Ureter (tissue), 1 donor: ENCODE measurements around the gene MAB21L3. TPM values are rescaled to one million over a fixed set of nuclear protein-coding genes. Genes with fewer than 3 reads are reported as not detected.

Experiments used
- DNase-seq: peaks from one replicate; pipeline ENCODE4 v3.0.0-alpha.2; 2020; ENCODE audit warnings: low spot score
- total RNA-seq: library from RNA; stranded (reverse); gene quantifications from one replicate; pipeline ENCODE4 v1.2.4, GENCODE V29; 2023
- donor health status: DM: yes; HTN: yes; CAD: no.

The MAB21L3 gene
- total RNA-seq, 1 donor from 2014 or later = 3.6 TPM

DNA sequence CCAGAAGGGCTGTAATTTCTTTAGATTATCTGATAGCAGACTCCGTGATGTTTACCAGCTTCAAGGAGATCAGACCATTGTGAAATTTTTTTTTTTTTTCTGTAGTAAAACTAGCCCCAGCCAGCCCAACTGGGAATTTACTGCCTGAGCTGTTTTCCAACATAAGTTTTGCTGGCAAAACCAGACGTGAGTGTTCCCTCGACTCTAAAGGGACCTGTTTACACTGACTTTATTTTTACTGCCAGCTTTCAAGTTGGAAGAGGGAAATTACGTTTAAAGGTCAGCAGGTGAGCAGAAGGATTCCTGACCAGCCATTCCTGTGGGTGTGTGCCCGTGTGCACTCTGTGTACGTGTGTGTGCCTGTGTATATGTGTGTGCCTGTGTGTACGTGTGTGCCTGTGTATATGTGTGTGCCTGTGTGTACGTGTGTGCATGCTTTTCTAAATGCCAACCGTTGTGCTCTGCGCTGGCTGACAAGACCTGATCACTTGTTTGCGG, 374 bp downstream of the MAB21L3 start:
- no peak for DNase-seq

DNA sequence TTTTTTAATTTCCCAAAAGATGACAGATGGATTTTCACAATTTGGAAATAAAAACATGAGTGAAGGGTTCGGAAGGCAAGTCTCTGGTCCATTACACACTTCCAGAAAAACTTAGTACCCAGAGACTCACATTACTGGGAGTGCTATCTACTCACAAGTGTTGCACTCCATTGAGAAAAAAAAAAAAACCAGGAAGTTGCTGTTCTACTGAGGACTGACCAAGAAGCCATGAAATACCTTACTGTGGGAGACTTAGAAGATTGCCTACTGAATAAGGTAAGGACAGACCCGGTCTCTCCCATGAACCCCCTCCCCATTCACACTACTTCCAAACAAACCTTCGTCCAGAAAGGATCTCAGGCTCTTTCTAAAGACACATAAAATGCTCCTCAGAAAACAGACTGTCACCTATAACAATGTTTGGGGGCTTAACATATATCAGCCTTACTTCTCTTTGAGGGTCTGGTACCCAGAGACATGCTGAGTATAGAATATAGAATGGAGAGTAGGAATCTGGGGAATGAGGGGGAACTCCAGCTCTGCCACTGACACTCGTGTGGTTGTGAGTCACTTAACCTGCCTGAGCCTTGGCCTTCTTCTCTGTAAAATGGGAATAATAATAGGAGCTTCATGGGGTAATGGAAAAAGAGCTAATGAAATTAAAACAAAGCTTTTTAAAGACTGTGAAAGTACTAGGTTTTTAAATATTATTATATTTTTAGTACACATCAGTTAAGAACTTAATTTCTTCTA, 1.4 kb downstream of the MAB21L3 start:
- DNase-seq = no peak

DNA sequence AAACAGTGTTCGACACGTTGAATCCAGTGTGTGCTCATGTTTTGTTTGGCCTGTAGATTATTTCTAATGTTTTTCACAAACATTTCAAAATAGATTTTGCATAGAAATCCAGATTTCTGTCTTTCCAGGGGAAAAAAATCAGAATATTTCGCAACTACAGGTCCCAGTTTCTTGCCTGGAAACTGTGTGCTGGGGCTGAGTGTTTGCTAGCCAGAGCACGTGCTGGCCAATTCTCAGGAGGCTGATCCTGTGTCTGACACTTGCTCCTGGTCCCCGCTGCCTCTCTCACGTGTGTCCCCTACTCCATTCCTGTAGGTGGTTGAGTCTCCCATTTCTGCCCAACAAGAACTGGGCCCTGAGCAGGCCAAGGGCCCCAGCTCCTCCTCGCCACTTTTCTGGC, 2.4 kb downstream of the MAB21L3 start:
- DNase-seq = no peak

DNA sequence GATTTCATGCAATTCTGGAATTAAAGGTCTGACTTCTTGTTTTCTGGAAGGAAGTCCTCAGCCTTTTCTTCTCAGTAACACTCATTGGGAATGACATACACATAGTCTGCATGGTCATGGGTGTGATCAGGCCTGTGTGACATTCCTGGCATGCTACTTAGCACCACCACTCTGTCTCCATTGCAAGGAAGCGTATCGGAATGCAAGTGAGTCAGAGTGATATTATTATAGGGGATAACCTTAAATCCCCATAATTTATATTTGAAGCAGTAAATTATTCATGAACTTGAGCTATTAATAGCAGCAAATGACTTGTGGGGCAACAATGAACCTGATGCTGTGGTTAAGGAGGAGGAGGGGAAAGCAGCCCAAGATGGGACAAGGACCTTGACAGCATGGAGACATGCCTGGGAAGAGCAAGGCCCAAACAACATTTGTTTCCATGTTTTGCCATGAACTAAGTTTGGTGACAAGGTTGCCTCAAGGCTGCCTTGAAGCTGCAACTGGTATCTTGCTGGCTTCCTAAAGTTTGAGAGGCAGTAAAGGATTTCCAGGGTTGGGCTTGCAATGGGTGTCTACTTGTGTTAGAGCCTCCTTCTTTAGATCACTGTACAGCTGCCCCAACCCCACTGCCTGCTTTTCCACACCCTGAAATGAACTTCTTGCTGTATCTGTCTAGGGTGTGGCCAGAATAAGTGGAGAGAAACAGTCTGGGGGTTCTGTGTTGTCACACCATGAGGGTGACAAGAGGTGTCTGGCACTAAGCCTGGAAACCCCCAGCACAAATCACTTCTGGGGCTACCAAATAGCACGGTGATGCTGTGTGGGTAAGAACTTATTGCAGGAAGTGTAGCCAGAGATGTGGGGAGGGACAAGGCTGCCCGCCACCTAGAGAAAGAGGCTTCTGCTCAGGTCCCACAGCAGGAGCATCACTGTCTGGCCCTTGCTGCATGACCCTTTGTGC, 4.6 kb downstream of the MAB21L3 start:
- no peak for DNase-seq

DNA sequence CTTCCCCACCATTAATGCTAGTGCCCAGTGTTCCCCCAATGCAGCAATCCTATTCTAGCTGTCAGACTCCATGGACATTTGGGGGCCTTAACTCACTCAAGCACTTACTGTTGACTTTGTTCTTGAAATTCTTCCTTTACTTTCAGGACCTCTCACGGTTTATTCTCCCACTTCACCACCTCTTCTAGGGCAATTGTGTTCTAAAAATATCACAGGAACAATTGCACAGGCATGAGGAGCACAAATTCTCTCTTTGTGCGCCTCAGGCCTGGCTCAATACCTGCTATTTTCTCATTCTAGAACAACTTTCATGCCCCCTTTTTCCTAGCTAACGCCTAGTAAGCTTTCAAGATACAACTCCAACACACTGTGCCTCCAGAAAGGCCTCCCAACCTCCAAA, 7.3 kb downstream of the MAB21L3 start:
- no peak for DNase-seq

DNA sequence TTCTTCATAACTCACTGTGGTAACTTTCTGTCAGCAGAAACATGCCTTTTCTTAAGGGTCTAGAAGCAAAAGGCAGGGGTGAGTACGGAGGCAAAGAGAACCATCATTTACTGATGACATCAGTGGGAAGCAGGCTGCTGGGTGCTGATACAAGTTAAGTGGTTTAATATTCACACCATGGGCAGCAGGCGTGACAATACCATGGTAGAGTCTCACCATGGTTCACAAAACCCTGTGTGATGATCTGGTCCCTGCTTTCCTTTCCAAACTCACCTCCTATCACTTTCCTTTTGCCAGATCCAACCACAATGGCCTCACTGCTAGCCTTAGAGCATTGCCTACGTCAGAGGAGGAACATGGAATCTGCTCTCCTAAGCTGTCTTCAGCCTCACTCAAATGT, 8.7 kb downstream of the MAB21L3 start:
- no peak for DNase-seq

DNA sequence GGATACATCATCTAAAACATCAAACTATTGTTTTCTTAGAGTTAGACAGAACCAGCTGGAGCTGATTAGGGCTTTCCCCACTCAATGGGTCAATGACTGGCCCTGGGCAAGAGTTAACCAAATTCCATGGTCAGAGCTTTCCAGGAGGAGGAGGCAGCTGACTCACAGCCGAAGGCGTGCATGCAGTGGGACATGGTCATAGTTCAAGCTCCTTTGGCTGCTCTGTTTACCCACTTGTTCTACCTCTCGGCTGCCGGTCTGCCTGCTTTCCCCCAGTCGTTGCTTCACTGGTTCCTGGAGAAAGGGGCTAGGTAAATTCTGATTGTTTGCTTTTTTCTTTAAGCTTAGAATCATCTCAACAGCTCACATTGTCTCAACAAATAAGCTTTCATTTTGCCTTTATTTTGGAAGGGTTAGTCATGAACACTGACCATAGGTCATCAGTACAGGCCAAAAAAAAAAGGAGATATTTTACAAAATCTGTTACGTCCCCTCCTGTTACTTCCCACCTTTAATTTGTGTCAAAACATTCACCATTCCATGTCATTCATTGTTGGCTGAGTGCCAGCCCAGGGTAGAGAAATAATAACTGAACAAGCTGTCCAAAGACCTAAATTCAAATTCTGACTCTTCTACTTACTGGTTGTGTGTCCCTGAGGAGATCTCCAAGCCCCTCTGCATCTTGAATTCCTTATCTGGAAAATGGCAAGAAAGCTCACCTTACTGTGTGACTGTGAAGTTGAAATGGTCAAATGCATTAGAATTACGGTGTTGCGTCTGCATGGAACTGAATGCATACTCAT, 12.0 kb downstream of the MAB21L3 start:
- no peak for DNase-seq

DNA sequence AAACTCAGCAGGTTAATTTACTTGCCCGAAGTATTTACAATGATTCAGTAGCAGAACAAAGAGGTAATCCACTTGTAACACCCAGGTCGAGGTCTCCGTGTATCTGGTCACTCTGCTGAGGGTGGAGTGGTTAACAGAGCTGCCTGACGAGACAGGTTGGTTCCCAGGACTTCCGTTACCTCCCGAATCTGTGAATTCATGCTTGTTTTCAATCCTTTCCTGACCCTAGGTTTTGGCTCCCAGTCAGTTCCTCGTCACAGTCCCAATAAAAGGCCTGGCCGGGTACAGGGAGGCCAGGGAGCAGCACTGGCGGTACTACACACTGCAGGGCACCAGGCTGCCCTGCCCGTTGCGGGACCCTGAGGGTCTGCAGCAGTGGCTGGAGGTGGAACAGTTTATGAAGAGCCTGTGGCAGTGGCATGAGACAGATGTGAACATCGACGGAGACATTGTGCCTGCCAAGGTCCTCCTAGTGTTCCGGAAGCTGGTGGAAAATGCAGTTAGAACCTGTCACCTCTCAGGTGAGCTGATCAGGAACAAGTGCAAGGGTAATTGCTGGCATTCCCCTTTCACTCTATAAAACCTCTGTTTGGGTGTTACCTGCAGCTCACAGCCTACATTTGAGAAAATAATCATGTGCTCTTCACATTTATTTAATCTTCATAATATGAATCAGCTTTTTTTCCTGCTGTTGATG, 12.8 kb downstream of the MAB21L3 start:
- no peak for DNase-seq

DNA sequence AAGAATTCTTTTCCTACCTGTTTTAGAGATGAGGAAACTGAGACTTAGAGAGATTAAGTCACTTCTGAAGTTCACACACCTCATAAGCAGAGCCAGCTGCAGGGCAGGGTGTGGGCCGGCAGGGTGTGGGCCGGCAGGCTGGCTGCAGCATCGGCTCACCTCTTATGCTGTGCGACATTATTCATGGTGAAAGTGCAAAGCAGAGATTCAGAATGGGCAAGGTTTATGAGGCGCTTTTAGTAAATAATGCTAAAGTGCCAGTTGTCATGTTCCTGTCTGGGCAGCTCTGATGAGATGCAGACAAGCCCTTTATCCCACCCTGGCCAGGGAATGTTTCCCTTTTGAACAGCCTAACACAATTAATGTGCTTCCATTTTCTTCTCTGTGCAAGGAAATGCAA, 14.6 kb downstream of the MAB21L3 start:
- DNase-seq = no peak

DNA sequence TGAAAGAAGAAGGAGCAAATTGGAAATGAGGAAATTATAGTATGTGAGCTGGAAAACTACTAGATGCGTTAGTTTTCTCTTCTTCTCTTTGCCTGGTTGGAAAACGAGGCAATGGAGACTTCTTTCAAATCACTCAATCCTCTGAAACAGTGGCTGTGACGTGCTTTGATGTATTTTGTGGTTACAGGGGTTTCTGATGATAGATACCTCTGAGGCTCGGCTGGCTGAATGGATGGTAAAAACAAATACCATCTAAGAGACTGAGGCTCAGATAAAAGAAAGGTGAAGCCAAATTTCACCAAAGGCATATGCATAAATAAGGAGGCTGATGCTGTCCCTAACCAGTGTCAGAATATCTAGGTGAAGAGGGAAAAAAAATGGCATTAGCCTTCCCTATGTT, 15.1 kb downstream of the MAB21L3 start:
- no peak for DNase-seq

DNA sequence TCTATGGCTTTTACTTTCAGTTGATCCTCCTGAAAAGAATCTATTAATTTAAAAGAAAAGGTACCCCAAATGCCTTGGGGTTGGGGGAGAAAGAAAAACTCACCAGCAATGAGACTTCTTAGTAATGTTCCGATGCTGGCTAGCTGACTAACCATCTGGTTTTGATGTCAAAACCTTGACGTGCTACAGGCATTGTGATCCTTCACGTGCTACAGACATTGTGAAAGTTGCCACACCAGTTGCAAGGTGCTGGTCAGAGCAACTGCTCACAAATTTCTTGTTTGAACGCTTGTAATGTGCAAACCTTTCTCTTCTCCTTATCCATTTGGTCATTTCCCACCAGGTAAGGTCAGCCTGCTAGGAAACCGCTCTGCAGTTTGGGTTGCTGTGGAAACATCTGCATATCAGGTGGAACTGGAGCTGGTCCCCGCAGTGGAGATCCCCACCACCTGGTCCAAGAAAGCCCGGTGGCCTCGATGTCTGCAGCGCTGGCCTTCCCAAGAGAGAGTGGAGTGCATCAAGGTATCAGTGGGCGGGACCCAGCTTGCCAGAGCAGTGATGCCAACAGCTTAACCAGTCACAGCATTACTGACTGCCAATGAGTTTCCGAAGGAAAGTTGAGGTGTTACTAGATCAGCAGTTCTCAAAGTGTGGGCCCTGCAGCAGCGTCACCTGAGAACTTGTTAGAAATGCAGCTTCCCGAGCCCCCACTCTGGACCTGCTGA, 16.1 kb downstream of the MAB21L3 start:
- no peak for DNase-seq

DNA sequence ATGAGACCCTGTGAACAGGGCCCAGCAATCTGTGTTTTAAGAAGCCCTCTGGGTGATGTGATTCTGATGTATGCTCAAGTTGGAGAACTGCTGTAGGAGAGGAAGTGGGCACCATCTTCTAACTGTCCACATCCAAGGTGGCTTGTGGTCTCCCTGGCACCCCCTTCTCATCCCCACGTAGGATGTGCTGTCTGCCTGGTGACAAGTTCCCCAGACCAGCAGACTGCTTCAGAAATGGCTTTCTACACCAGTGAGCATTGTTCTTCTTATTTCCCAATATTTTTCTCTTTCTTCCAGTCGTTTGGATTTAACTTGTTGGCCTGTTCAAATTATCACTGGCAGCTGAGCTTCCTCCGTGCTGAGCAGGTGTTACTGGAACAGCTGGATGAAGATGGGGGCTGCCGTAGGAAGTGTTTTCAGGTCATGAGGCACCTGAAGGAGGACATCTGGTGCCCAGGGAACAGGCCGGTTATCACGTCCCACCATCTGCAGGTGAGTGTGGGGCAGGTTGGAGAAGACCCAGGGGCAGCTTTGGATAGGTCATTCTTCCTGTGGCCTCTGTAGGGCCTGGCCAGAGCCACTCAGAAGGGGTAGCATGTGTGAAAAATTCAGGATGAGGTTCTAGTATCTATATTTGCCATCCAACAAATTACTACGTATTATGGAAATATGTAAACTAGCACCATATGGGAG, 16.8 kb downstream of the MAB21L3 start:
- no peak for DNase-seq

DNA sequence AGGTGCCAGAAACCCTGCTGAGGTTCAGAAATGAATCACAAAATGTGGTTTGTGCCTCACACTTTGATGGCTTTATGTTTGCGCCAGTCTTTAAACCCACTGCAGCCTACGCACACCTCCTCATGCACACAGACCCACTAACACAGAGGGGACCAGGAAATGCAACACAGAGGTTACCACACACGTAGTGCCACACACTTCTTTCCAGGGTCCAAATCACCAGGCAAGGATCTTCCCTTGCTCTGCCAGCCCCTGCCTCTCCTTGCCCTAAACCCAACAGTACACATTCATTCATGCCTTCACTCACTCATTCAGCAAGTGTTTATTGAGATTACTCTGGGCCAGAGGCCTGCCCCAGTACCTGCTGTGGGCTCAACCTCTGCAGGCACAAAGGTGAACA, 17.5 kb downstream of the MAB21L3 start:
- DNase-seq = no peak

DNA sequence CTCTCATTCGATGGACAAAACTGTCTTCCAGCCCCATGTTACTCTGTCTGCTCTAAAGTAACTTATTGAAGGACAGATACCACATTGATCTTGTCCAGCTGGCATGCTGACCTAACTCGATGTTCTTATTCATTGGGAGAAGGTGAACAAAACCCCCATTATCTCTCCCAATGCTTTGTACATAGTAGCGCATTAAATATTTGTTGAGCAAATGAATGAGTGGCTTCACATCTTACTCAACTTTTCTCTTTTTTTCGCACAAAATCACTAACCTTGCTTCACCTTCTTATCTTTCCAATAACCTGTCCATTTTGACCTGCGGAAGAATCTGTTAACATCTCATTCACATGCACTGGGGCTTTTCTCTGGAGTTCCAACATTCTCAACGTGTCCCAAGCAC, 18.3 kb downstream of the MAB21L3 start:
- DNase-seq = no peak

DNA sequence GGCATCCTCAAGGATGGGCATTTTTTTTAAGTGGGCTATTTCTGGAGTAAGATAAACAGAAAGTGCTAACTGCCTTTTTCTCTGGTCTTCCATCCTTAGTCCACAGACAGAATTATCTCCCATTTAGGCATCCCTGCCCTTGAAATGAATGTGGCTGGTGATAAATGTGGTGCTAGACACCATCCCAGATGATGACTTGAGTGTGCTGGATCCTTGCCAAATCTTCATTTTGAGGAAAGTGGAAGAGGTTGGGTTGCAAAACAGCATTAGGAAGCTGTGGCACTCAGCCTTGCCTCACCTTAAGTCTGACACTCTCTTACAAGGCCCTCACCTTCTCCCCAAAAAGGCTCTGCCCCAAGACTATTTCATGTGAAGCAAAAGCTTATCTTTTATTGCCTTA, 19.2 kb downstream of the MAB21L3 start:
- no peak for DNase-seq

DNA sequence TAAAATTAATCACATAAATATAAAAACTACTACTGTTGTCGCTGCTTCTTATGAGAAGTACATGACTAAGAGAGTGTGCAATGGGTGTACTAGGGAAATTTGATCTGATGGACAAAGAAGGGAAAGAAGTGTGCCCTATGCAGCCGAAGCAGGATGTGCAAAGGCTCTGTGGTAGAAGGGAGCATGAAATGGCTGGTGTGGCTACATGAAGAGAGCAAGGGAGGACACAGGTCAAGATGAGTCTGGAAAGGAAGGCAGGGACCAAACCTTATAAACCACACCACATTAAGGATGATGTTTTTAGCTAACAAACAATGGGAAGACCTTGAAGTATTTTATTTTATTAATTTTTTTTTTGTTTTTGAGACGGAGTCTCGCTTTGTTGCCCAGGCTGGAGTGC, 20.0 kb downstream of the MAB21L3 start:
- no peak for DNase-seq

DNA sequence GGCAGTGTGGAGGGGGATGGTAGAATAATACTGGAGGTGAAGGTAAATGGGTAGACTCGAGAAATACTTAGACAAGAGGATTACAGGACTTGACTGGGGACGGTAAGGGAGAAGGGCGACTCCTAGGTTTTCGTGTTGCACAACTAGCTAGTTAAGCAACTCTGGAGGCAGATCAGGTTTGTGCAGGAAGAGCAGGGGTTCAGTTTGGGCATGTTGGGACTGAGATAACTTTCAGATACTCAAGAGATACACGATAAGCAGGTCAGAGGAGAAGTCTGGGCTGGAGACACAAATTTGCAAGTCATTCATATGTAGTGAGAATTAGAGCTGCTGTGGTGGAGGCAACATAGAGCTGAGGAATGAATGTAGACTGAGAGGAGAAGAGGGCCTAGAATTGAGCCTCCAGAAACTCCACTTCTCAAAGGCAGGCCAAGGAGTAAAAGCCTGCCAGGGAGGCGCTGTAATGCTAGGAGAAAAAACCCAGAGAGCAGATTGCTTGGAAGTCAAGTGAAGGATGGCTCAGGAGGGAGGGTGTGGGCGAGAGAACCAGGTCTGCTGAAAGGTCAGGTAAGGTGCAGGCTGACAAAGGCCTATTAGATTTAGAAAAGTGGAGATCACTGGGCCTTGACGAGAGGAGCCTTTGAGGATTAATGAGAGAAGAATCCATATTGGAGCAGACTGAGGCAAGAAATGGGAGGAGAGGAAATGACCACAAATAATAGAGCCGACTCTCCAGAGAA, 20.8 kb downstream of the MAB21L3 start:
- DNase-seq = peak; percentile 60

DNA sequence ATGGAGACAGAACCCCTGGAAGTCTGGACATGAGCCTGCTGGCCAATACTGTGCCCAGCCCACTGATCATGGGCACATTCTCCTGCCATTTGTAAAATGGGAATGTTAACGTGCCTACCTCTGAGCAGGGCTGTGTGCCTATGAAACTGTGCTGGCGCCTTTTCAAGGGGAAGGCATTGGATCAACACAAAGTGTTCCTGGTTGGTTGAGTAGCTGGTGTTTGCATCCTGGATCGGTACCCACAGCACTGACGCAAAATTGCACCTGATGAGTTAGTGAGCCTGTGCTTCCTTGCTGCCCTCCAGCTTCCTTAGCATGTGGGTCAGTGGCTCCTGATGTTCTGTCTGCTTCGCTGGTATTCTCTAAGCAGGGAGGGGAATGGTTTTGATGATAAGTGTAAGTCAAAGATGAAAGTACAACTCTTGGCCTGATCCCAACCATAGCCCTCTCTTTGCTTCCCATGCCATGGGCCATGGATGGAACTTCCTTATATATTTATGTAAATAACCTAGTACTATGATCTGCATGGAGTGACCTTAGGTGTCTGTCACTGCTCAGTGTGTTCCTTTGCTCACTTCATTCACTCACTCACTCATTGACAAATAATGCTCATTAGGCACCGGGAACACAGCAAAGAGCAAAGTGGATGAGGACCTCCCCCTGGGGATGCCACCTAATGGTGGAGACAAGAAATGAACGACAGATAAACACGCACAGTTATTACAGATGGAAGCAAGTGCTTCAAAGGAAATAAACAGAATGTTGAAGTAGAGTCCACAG, 22.7 kb downstream of the MAB21L3 start:
- no peak for DNase-seq

DNA sequence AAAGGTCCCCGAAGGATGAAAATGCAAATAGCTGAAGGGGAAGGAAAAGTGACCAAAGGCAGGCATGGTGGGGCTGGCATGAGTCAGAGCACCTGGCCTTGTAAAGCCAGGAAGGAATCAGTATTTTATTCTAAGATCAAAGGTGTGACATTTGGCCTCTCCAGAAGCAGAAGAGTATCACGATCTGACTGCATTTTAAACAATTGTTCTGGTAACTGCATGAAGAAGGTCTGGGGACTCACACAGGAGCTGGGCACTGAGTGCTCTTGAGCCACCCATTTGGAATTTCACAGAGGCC, 23.2 kb downstream of the MAB21L3 start:
- no peak for DNase-seq
